AG08395 (cell line): ENCODE results near the gene ATXN8OS.
"Not testable (repeated sequence)": the region's sequence is repeated elsewhere in the genome, so short reads cannot be mapped to it uniquely, and the experiment has no call there.

ENCODE experiments used
- DNase-seq: peaks from one replicate; pipeline ENCODE4 v3.0.0; 2012; ENCODE audit warnings: mixed read lengths, low spot score

Gene ATXN8OS

DNA sequence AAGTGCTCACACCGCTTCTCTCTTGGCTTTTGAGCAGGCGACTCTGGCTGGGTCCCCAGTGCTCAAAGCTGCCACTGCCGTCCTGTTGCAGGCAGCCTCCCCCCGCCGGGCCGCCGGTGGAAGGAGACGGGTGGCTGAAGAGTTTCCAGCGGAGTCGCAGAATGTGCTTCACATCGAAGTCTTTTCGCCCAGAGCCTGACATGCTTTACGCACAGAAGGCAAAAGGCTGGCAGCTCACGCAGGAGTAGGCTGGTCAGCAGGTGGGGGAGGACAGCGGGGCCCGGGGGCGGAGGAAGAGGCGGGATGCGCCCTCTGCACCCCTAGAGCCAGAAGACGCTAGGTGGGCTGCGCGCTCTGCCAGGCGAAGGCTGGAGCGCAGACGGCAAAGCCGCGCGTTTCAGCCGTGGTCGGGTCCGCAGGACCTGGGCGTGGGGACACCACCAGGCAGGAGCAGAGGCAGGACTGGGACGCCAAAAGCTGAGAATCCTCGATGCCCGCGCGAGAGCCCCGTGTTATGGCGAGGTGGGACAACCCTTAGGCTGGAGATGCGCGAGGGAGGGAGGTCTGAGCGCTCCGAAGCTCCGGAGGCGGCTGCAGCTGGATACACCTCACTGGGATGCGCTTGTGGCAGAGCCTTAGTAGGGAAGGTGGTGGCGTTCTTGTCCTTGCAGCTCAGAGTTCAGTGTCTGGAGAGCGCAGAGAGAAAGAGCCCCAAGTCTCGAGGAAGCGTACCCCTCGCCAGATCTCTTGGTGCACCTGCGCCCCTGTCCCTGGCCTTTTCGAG, at the start of gene ATXN8OS:
Gene ATXN8OS (plus strand): TSS at position 329 of the 784 bp plus-strand sequence.
- DNase-seq, result no peak

DNA sequence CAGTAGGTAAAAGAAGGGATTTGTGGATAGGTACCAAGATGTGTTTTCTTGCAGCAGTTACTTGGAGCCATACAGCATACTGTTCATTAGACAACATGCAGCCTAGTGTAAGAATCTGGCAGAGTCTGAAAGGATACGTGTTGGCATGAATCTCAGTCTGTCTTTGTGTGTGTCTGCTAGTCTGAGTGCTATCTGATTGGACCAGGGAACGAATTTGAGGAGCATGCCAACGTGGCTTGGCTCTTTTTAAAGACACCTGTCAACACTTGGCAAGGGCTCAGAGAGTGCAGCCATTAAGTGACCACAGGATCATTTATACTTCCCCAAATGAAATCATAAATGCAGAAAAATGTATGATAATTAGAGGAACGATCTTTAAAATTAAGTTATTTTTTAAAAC, 27.6 kb upstream of the ATXN8OS start:
- DNase-seq, result no peak

DNA sequence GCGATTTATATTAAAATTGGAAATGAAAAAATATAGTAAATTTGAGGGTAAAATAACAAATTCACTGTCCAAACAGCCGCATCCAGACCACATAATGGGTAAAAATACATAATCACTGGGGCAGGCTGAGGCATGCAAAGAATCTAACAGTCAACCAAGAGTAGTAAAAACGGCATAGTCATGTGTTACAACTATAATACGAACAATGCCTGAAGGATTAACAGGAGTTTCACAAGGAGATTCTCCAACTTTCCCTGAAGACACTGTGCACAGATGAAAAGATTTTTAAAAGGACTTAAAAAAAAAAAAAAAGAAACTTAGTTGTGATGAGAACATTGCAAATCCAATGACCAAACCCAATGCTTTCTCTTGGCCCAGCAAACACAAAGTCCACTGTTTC, 20.4 kb upstream of the ATXN8OS start:
- DNase-seq, result no peak

DNA sequence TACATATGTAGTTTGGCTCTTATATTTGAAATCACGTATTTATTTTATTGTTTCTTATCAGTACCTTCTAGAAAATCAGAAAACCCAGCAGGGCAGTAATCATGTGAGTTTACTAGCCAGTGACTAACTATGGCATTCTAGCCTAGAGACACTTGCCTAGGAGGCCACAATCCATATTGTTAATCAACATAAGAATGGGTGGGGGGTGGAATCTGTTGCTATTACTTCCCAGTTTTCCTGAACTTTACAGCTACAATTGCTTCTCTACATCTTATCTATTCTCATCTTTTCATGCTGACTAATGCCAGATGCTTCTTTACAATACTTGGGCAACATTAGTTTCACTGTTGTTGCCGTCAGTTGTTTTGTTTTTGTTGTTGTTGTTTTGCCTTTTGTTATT, 18.7 kb upstream of the ATXN8OS start:
- no peak for DNase-seq

DNA sequence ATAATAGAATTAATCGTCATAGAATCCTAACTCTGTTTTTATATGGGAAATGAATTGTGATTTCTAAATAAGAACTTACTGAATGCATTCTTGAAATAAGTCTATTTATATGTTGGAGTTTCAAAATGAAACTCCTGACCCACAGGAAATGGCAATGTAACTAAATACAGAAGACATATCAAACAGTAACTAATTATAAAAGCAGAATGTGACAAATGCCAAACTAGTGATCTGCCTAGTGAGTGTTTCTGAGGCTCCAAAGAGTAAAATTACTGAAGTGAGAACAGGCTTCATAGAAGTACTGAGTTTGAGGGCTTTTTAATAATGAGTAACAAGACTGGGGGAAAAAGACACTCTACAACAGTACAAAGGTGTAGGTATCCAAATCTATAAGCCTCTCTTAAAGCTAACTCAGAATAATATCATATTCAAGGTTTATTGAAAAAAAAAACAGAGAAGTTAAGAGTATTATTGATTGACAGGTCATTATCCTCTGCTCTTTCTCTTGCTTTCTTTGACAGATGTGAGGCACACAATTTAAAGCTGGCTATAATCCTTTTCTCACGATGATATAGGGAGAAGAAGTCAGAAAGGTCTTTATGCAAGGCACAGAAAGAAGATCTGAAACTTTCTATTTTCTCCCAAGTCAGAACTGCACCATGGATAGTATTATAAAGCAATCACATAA, 17.4 kb upstream of the ATXN8OS start:
- no peak for DNase-seq

DNA sequence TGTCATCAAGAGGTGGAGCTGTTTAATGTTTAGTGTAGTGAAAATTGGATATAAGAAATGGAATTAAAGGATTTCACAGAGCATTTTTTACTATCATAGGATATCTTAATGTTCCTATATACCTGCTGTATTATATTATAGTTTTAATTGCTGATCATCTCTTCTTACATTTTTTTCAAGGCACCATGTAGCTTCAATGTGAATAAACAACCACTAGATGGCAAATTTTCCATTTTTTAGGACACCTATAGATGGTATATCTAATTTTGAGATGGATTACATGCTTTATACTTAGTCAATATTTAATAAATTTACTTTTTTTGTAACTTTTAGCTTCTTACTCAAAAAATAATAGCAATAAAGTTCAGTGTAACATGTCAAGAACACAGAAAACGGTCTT, 9.0 kb upstream of the ATXN8OS start:
- DNase-seq, result no peak

DNA sequence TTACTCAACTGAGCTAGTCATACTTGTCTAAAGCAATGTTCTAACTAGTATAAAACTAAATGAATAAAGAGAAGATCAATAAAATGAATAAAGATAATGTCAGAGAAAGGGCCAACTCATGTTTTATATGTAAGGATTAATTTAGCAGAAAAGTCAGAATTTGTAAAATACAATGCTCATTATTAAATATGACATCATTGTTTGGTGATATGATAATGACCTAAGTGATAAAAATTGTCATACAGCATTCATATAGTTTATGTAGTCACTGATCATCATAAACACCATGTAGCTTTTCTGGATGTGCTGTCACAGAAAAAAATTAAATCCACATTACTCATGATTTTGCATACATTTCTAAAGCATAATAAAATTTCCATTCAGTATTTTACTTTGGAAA, 3.1 kb upstream of the ATXN8OS start:
- DNase-seq, result no peak

DNA sequence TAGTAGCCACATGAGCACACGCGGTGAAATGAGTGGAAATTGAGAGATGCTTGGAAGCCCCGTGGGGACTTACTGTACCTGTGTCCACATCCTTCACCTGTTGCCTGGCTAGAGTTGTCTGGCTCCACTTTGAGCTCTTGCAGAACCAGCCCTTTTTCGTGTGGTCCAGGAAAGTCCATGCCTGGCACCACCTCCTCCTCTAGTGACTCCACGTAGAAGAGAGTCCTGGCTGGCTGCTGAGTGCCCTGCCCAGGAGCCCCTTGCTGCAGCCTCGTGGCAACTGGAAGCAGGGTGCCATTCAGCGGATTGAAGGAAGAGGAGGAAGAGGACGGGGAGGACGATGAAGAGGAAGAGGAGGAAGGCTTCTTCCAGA, 515 bp upstream of the ATXN8OS start:
- DNase-seq, result no peak

DNA sequence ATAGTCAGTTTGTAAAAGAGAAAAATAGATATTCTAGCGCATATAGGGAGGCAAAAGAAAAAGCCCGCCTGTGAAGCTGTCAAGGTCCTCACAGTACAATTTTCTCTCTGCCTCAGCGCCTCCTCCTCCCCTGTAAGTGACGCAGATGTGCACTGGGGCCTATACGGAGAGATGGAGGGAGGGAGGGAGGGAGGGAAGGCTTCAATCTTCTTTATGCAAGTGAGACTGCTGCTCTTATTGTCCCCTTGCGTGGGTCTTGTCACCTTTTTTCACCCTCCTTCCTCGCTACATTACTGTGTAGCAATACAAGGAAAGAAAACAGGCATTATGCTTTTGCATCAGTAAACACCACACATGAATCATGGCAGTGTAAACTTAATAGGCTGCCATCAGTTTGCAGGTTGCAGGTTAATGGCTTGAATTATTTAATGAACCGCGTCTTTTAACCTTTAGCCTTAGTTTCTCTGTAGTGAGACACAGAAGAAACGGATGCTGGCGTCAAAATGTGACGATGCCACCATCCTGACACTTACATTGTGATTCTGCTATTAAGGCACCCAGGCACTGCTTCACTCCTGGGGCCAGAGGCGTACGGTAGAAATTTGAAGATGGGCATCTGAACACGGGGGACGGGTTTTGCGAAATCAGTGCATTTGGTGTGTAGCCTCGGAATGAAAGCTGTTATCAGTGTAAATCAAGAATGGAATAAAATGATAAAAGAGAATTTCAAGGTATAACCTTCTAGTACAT, 905 bp downstream of the ATXN8OS start, which contains the start of gene KLHL1:
Gene KLHL1 (minus strand): TSS at position 97 of the 750 bp plus-strand sequence. CDS start 753 bp downstream, outside the sequence.
- DNase-seq, result no peak

DNA sequence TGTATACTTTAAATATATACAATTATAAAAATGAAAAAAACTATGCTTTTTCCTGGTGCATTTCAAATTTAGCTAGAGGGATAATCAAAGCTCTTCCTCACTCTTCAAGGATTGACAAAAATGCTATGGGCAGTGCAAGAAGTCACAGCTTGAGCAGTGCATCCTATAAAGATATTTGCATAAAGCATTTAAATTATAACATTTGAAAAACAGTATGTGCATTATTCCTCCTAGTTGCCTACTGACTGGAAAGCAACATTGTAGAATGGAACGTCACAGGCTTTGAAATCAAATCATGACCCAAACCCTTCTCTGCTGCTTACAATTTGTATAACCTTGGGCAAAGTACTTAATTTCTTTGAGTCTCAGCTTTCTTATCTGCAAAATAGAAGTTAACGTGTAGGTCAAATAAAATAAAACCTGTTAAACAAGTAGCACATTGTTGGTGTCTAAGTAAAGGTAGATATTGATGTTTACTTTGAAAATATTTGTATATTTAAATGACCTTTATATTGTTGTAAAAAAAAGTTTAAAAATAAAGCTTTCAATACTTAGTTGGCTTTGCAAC, 9.8 kb downstream of the ATXN8OS start:
- no peak for DNase-seq

DNA sequence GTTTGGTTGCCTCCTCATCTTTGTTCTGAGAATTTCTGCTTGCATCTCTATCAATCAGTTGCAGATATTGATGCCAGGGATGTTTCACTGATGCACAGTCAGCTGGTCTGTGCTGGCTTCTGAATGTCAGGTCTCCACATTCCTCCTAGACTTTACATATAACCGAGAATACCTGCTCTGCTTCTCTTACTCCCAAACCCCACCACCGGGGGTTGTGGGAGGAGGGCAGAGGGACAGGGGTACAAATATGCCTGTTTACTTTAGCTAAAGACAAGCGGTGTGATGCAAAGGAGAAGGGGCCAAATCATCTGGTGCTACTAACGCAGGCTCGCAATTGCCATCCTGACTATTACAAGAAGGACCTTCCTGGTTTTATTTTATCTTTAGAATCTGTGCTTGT, 18.1 kb downstream of the ATXN8OS start:
- DNase-seq, result no peak

DNA sequence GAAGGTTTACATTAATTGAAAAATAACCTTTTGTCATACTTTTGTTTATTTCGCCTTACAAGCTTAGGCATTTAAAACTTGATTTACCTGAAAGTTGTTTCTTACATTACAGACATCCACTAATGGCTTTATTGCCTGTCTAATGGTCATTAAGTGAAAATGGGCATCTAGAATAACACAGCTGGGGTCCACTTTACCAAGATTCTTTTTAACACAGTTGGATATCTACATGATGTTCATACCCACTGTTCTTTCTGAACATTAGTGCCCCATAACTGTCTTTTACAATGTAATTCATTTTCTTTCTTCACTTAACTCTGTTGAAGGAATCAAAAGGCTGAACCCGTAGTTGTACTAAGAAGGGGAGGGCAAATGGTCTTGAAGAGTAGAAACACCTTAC, 20.5 kb downstream of the ATXN8OS start:
- DNase-seq, result no peak

DNA sequence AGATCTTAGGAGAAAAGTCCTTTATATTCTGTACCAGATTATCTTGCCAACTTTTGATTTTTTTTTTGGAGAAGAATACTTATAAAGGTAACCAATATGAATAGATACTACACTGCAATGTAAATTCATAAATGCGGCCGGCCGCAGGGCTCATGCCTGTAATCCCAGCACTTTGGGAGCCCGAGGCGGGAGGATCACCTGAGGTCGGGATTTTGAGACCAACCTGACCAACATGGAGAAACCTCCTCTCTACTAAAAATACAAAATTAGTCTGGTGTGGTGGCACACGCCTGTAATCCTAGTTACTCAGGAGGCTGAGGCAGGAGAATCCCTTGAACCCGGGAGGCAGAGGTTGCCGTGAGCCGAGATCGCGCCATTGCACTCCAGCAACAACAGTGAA, 35.0 kb downstream of the ATXN8OS start:
- DNase-seq, result not testable (repeated sequence)

DNA sequence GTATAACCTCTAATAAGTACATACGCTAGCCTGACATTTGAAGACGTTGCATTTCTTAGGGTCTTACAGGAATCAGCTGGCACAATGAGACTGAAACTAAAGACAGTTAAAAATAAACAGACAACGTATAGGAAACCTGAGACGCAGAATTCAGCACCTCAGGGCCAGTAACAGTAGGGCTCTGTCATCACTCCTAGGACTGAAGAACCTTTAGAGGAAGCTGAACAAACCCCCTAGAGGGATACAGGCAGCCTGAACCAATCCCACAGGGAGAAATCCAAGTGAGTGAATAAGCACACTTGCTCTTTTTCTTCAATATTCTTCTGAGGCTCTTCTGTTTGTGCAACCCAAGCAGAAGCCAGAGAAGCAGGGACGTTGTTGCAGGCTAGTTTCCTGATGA, 54.5 kb downstream of the ATXN8OS start:
- DNase-seq, result no peak

DNA sequence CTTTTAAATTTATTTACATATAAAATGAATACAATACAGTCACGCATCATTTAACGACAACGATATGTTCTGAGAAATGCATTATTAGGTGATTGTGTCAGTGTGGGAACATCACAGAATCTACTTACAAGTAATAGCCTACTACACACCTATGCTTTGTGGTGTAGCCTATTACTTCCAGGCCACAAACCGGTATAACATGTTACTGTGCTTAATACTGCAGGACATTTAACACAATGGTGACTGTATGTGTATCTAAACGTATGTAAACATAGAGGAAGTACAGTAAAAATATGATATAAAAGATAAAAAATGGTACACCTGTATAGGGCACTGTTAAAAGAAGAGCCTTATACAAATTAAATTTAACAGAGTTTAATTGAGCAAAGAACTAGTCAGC, 63.1 kb downstream of the ATXN8OS start:
- no peak for DNase-seq

DNA sequence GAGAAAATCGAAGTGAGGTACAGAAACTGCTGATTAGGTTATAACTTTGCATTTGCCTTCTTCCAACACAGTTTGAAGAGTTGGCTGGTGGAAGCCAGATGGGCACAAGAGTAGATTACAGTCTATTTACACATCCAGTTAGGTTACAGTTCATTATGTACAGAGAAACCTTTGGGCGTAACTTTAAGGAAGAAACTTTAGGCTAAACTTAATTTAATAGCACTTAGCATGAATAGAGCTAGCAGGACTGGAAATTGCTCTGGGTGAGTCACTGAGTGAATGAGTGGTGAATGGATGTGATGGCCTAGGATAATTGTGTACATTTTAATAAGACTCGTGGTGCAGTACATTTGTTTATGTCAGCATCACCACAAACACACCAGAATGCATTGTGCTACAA, 63.5 kb downstream of the ATXN8OS start:
- DNase-seq, result no peak

DNA sequence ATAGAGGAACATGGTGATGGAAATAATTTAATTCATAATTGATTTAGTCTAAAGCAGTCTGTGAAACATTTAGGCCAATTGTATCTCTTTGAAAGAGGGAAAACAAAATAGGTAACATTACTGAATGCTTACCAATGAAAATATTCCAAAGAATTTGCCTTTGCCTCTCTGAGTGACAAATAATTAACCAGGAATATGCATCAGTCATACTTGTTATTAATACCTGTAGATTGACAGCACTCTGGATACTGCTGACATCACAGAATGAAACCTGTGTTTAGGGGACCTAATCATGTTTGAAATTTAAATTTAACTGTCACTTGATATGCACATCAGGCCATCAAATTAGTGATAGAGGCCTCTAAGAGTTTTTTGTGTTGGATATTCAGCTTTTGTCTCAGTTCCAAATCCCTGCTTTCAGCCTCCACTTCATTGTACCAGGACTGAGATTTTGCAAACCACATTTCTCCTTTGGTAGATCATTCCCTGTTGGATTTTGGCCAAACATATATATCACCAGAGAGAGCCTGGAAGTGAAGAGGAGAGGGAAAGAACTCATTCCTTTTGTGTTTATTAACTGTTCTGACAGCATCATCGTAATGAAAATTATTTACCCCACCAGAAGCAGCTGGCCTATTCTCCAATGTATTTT, 65.4 kb downstream of the ATXN8OS start:
- DNase-seq, result no peak

DNA sequence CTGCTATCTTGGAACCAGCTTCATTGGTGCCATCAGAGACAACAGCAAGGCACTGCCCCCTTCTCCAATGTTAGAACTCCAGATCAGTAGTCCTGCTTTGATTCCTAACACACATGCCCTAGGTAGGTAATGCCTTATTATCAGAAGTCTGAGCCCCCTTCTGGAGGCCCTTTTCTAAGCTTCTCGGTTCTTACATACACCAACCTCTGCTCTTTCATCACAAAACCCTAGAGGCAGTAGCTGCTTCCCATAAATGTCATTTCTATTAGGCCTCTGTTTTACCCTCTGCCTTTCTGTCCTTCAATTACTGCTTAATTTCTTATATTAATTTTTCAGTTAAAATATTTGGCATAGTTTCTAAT, 66.0 kb downstream of the ATXN8OS start:
- DNase-seq, result no peak

DNA sequence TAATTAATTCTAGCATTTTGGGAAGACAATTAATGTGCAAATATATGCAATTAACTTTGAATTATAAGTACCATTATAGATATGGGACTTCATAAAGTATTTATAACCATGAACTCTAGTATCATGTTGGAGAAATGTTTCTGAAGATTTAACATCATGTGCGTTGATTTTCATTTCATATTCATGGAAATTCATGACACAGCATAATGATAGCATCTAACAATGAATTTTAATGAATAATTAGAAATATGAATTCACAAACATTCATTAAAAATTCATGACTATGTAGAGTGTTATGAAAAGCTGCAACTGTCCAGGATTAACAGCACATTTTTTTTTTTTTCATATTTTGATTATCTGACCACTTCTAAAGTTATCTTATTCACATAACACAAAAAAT, 70.7 kb downstream of the ATXN8OS start:
- no peak for DNase-seq
